ENCODE data around the gene PPM1F.

The PPM1F gene

GRCh38 chr22:21952586-21953571 is at the start of gene PPM1F:
Gene PPM1F (minus strand): TSS chr22:21952848. CDS start chr22:21946048, 6,800 bp downstream.
- DNase-seq (ENCODE audit: low spot score), result peak; percentile 87

GRCh38 chr22:22001664-22002525 is 49.2 kb upstream of the PPM1F start:
- no peak for DNase-seq (ENCODE audit: low spot score)

GRCh38 chr22:21998595-21999247 is 46.1 kb upstream of the PPM1F start:
- no peak for DNase-seq (ENCODE audit: low spot score)

GRCh38 chr22:21996175-21996720 is 43.6 kb upstream of the PPM1F start:
- DNase-seq (ENCODE audit: low spot score), result no peak

- DNase-seq (ENCODE audit: low spot score), result no peak
Measured at GRCh38 chr22:21995660-21996059, 43.0 kb upstream of the PPM1F start.

GRCh38 chr22:21994881-21995444 is 42.3 kb upstream of the PPM1F start:
- DNase-seq (ENCODE audit: low spot score), result no peak

GRCh38 chr22:21992593-21993237 is 40.1 kb upstream of the PPM1F start:
- no peak for DNase-seq (ENCODE audit: low spot score)

GRCh38 chr22:21991774-21992173 is 39.1 kb upstream of the PPM1F start:
- no peak for DNase-seq (ENCODE audit: low spot score)

GRCh38 chr22:21991304-21991596 is 38.6 kb upstream of the PPM1F start:
- DNase-seq (ENCODE audit: low spot score), result no peak

- no peak for DNase-seq (ENCODE audit: low spot score)
Measured at GRCh38 chr22:21990445-21991303, 38.0 kb upstream of the PPM1F start.

- DNase-seq (ENCODE audit: low spot score), result no peak
Measured at GRCh38 chr22:21989049-21989448, 36.4 kb upstream of the PPM1F start.

GRCh38 chr22:21985214-21985613 is 32.6 kb upstream of the PPM1F start:
- DNase-seq (ENCODE audit: low spot score), result no peak

GRCh38 chr22:21984793-21985192 is 32.1 kb upstream of the PPM1F start:
- DNase-seq (ENCODE audit: low spot score), result no peak

GRCh38 chr22:21982338-21982965 is 29.8 kb upstream of the PPM1F start, which contains the start of gene TOP3B:
Gene TOP3B (minus strand): TSS chr22:21982787. CDS start chr22:21975709, 7,078 bp downstream.
- DNase-seq (ENCODE audit: low spot score), result peak; percentile 77

GRCh38 chr22:21981874-21982273 is 29.2 kb upstream of the PPM1F start:
- DNase-seq (ENCODE audit: low spot score), result no peak

- no peak for DNase-seq (ENCODE audit: low spot score)
Measured at GRCh38 chr22:21980547-21980946, 27.9 kb upstream of the PPM1F start.

GRCh38 chr22:21978564-21979386 is 26.1 kb upstream of the PPM1F start:
- no peak for DNase-seq (ENCODE audit: low spot score)

- DNase-seq (ENCODE audit: low spot score), result no peak
Measured at GRCh38 chr22:21977814-21978213, 25.2 kb upstream of the PPM1F start.

- no peak for DNase-seq (ENCODE audit: low spot score)
Measured at GRCh38 chr22:21975854-21976345, 23.3 kb upstream of the PPM1F start.

Data from CD4-positive, alpha-beta T cell treated with Interleukin-6 at 100 ng/mL for 8 hours (primary cell).